GM19438 (cell line): ENCODE data around the gene HK3.

Experiments
- ATAC-seq: cut with Tn5 transposase; IDR thresholded peaks from one replicate; pipeline ENCODE4 v1.9.1; 2021; ENCODE audit warnings: low read depth; ENCODE audit not compliant: unreplicated experiment

Gene HK3

GRCh38 chr5:176831425-176831824, 67.7 kb downstream of the HK3 start:
- no peak for ATAC-seq

- no peak for ATAC-seq
Observed at GRCh38 chr5:176830995-176831423, 68.1 kb downstream of the HK3 start.
